Brain microvascular endothelial cell (primary cell): Measurements from ENCODE around the gene TCF7.
A peak's percentile ranks its signal among the peaks of the same experiment; 100 is the strongest.

ENCODE experiments used
- DNase-seq: peaks from one replicate; pipeline ENCODE4 v3.0.0-alpha.2; 2020
- H3K27ac ChIP-seq: fragments of 250-450 bp; sonication (Bioruptor Pico); 2 replicates; pipeline ENCODE4 v1.5.1; 2020; ENCODE audit warnings: mild to moderate bottlenecking, moderate library complexity
- H3K27me3 ChIP-seq: fragments of 250-450 bp; sonication (Bioruptor Pico); replicated peaks from 2 replicates; pipeline ENCODE4 v1.5.1; 2020; ENCODE audit warnings: mild to moderate bottlenecking
- H3K36me3 ChIP-seq: fragments of 250-450 bp; sonication (Bioruptor Pico); replicated peaks from 2 replicates; pipeline ENCODE4 v1.5.1; 2020; ENCODE audit warnings: mild to moderate bottlenecking
- H3K4me3 ChIP-seq: 2 replicates; pipeline ENCODE4 v1.5.1; 2011; ENCODE audit warnings: low read depth, mild to moderate bottlenecking, control low read depth, low read length, moderate library complexity
- in situ Hi-C: cut with HindIII; loops from 2 replicates; pipeline ENCODE4 v1.10.0; 2017; ENCODE audit warnings: low sequenced_read_pairs, low pct_ligation_motif_present
- TF ChIP-seq, protein P1 (sequence below): IDR thresholded peaks from 2 replicates; pipeline ENCODE4 v1.5.1; 2011; ENCODE audit warnings: low read depth, mild to moderate bottlenecking, moderate library complexity, low read length, control low read depth, inconsistent platforms; ENCODE audit errors: missing control alignments

The TCF7 gene

DNA sequence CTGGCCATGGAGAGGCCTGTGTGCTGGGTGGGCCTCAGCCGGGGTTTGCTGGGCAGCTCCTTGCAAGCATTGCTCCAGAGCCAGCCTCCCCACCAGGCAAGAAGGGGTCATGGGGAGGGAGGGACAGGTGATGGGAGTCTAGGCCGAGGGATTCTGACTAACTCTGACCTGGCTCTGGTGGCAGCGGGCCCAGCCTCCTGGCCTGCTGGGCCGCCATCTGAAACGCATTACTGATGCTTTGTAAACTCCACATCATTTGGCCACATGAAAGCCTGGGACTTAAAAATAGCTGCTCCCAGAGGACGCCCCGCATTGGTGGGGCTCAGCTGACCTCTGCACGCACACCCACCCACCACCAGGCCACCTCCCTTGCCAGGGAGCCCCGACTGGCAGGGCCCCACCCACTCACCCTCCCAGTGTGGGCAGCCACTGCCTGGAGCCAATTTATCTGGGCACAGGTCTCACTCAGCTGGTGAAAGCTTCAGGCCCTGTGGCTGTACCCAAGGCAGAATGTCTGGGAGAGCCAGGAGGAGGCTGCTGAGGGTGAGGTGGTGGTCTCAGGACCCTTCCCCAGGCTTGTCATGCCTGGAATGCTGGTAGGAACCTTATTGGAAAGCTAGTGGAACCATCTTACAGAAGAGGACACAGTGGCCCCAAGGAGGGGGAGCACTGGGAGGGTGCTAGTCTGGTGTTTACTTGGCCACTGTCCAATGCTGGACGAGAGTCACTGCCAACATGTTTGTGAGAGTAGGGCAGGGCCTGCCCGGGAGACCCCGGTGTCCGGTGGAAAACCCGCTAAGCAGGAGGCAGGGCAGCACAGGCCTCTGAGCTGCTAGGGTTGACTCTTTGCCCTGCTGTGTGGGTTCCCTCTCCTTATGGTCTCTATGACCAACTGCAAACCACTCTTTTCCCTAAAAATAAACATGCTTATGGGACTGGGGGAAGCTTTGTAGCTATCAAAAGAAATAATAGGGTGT, 10.8 kb downstream of the TCF7 start:
- H3K4me3 ChIP-seq, result no peak overlapping the region
- DNase-seq, result peak; percentile 57
- no peaks in the 10 kb centered on the region for H3K36me3 ChIP-seq
- in situ Hi-C loops, result loop anchor here (25.0 kb wide), 1 partner anchor 88 kb away; no protein-coding TSS in a partner anchor
- H3K27me3 ChIP-seq, result no peaks in the 10 kb centered on the region
- TF ChIP-seq, protein P1, sequence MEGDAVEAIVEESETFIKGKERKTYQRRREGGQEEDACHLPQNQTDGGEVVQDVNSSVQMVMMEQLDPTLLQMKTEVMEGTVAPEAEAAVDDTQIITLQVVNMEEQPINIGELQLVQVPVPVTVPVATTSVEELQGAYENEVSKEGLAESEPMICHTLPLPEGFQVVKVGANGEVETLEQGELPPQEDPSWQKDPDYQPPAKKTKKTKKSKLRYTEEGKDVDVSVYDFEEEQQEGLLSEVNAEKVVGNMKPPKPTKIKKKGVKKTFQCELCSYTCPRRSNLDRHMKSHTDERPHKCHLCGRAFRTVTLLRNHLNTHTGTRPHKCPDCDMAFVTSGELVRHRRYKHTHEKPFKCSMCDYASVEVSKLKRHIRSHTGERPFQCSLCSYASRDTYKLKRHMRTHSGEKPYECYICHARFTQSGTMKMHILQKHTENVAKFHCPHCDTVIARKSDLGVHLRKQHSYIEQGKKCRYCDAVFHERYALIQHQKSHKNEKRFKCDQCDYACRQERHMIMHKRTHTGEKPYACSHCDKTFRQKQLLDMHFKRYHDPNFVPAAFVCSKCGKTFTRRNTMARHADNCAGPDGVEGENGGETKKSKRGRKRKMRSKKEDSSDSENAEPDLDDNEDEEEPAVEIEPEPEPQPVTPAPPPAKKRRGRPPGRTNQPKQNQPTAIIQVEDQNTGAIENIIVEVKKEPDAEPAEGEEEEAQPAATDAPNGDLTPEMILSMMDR, result no peak
- peak overlapping the region; percentile 22 for H3K27ac ChIP-seq

DNA sequence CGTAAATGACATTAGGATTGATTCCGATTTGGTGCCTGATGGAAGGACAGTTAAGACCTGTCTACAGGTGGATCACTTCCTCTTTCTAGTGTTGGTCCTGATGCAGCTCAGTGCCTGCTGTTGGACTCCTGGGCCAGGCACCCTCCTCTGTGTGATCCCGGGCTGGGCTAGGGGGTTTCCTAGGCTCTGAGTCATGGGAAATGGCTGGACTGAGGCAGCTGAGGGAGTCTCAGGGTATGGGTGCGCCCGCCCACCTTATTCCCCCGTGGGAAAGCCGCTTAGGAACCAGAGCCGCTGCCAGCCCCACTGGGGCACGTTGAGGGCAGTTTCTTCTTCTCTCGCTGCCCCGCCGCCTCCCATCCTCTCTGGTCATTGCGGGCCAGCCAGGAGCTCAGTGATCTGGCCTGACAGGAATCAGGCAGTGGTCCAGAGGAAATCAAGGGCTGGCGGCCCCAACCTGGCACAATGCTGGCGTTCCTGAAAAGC, 12.9 kb downstream of the TCF7 start:
- H3K4me3 ChIP-seq, result no peak overlapping the region
- H3K27ac ChIP-seq, result no peak overlapping the region
- H3K36me3 ChIP-seq, result peaks cover 7% of the 10 kb centered on the region
- peak; percentile 43 for DNase-seq
- in situ Hi-C loops, result loop anchor here (25.0 kb wide), 1 partner anchor 90 kb away; no protein-coding TSS in a partner anchor
- TF ChIP-seq, protein P1, result no peak
- H3K27me3 ChIP-seq, result no peaks in the 10 kb centered on the region

DNA sequence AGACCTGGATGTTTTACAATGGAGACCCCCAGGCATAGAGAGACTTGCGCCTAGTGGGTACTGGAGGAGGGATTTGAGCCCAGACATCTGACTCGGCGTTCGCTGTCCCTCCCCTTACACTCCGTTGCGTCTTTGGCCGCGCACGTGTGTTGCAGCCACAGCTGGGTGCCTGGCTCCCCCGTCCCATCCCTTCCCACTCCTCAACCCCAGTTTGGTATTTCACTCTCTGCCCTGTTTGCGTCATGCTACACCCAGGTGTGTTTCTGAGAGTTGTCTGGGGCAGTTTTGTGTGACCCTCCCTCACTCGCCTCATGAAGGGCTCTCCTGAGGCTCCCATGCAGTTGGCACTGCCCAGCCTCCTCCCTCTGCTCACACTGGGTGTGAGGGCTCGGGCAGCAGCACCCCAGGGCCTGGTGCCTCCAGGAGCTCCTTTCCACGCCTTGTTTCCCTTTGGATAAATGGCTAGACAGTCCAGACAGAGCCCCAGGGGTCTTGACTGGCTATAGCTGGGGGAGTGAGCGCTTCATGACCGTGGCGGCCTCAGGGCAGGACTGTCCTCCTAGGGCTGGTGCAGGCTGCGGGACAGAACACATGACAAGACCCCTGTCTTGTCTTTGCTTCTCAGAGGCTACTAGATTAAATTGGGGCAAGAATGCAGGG, 13.6 kb downstream of the TCF7 start:
- TF ChIP-seq, protein P1, result no peak
- no peaks in the 10 kb centered on the region for H3K27me3 ChIP-seq
- in situ Hi-C loops, result loop anchor here (25.0 kb wide), 1 partner anchor 91 kb away; no protein-coding TSS in a partner anchor
- peaks cover 7% of the 10 kb centered on the region for H3K36me3 ChIP-seq
- no peak overlapping the region for H3K27ac ChIP-seq
- no peak overlapping the region for H3K4me3 ChIP-seq
- no peak for DNase-seq

DNA sequence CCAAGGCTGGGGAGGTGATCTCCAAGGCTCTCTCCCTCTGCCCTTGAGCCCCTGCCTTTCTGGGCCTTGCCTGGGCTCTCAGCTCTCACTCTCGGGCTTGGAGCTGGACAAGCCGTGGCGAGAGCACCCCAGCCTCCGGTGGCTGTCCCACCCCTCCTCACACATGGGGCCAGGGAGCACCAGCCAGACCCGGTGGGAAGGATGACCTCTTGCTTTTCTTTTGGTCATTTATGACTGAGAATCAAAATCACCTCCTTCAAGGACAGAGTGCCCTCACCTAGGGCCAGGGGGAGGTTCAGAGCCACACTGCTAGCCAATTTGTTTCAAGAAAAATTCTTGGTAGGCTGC, 14.1 kb downstream of the TCF7 start:
- no peak overlapping the region for H3K4me3 ChIP-seq
- DNase-seq, result no peak
- H3K27me3 ChIP-seq, result no peaks in the 10 kb centered on the region
- TF ChIP-seq, protein P1, result no peak
- H3K27ac ChIP-seq, result no peak overlapping the region
- in situ Hi-C loops, result loop anchor here (25.0 kb wide), 1 partner anchor 91 kb away; no protein-coding TSS in a partner anchor
- peaks cover 7% of the 10 kb centered on the region for H3K36me3 ChIP-seq

DNA sequence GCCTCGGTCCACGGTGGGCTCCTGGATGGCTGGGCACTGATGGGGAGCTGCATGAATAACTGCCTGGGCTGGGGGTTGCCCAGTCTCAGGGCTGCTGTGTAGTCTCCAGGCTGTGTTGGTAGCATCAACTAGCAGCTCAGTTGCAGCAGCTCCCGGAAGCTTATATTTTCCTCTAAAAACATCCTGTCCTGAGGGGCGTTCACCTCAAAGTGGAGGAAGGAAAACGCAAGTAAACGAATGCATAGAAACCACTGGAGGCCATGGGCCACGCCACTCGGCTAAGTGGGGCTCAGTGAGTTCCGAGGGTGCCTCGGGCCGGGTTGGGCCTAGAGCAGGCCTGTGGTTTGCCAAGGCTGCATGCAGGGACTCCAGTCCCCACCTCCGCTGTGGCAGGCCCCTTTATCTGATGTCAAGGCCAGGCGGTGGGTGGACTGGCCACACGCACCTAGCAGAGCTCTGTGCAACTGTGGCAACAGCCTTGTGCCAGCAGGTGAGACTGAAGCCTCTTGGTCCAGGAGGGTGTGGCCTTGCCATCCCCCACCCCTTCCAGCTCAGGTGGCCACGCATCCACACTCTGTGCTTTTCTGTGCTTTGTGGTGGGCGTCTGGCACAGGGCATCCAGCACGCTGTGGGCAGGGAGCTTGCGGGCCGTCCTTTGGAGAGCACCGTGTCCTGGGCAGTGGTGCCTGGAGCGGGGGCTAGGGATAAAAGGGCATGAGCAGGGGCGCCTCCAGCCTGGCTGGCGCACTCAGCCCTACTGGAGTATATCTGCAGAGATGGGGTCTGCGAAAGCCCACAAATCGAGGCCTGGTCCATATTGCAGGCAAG, 15.1 kb downstream of the TCF7 start:
- H3K27ac ChIP-seq, result no peak overlapping the region
- H3K27me3 ChIP-seq, result no peaks in the 10 kb centered on the region
- H3K36me3 ChIP-seq, result peaks cover 15% of the 10 kb centered on the region
- no peak overlapping the region for H3K4me3 ChIP-seq
- in situ Hi-C loops, result loop anchor here (25.0 kb wide), 1 partner anchor 92 kb away; no protein-coding TSS in a partner anchor
- no peak for DNase-seq
- TF ChIP-seq, protein P1, result no peak
